ENCODE measurements around the gene PHACTR2.
"Not testable (repeated sequence)": the region's sequence is repeated elsewhere in the genome, so short reads cannot be mapped to it uniquely, and the experiment has no call there.

PHACTR2 gene

GRCh38 chr6:143864234-143864633 lies 186.5 kb downstream of the PHACTR2 start, which contains the start of gene ZC2HC1B:
TSS of gene ZC2HC1B (plus strand) at chr6:143864474. CDS start at chr6:143864540, 66 bp downstream.
- DNase-seq (ENCODE audit: low spot score), result no peak

GRCh38 chr6:143867236-143867635 lies 189.5 kb downstream of the PHACTR2 start:
- no peak for DNase-seq (ENCODE audit: low spot score)

- DNase-seq (ENCODE audit: low spot score), result not testable (repeated sequence)
These were observed 191.0 kb downstream of the PHACTR2 start for GRCh38 chr6:143868808-143869207.

- DNase-seq (ENCODE audit: low spot score), result not testable (repeated sequence)
These were observed 193.5 kb downstream of the PHACTR2 start for GRCh38 chr6:143871202-143871730.

- no peak for DNase-seq (ENCODE audit: low spot score)
These were observed 194.4 kb downstream of the PHACTR2 start for GRCh38 chr6:143872201-143872600.

GRCh38 chr6:143873600-143873999 lies 195.8 kb downstream of the PHACTR2 start:
- not testable (repeated sequence) for DNase-seq (ENCODE audit: low spot score)

- not testable (repeated sequence) for DNase-seq (ENCODE audit: low spot score)
These were observed 196.7 kb downstream of the PHACTR2 start for GRCh38 chr6:143874503-143874902.

- DNase-seq (ENCODE audit: low spot score), result no peak
These were observed 200.0 kb downstream of the PHACTR2 start for GRCh38 chr6:143877584-143878271.

- DNase-seq (ENCODE audit: low spot score), result no peak
These were observed 200.6 kb downstream of the PHACTR2 start for GRCh38 chr6:143878272-143878760.

- DNase-seq (ENCODE audit: low spot score), result no peak
These were observed 202.6 kb downstream of the PHACTR2 start for GRCh38 chr6:143880412-143880811.
